Colon (tissue), 2 donors: ENCODE data around the gene FANCM.
"Not testable (repeated sequence)": the region's sequence is repeated elsewhere in the genome, so short reads cannot be mapped to it uniquely, and the experiment has no call there.

Experiments used
- FAIRE-seq: peaks from 2 replicates; lab custom pipeline; 2012; peaks lifted over from hg19 to GRCh38; lab: Jason Lieb, UNC
- donor health status: control.
- donor health status: control.

Gene FANCM

GRCh38 chr14:45144658-45145057 lies 8.9 kb downstream of the FANCM start:
- no peak for FAIRE-seq

GRCh38 chr14:45145214-45145613 lies 9.5 kb downstream of the FANCM start:
- FAIRE-seq, result no peak

- FAIRE-seq, result no peak
Observed at GRCh38 chr14:45149602-45150001, 13.9 kb downstream of the FANCM start.

GRCh38 chr14:45150386-45150890 lies 14.7 kb downstream of the FANCM start:
- no peak for FAIRE-seq

GRCh38 chr14:45156067-45156466 lies 20.3 kb downstream of the FANCM start:
- no peak for FAIRE-seq

GRCh38 chr14:45169906-45170305 lies 34.2 kb downstream of the FANCM start:
- no peak for FAIRE-seq

- FAIRE-seq, result no peak
Observed at GRCh38 chr14:45177076-45177475, 41.3 kb downstream of the FANCM start.

GRCh38 chr14:45181329-45181728 lies 45.6 kb downstream of the FANCM start:
- FAIRE-seq, result no peak

GRCh38 chr14:45181806-45182205 lies 46.1 kb downstream of the FANCM start:
- no peak for FAIRE-seq

GRCh38 chr14:45185100-45185814 lies 49.5 kb downstream of the FANCM start:
- no peak for FAIRE-seq

- FAIRE-seq, result no peak
Observed at GRCh38 chr14:45194964-45195363, 59.2 kb downstream of the FANCM start.

GRCh38 chr14:45198551-45198950 lies 62.8 kb downstream of the FANCM start:
- FAIRE-seq, result no peak

GRCh38 chr14:45199230-45199629 lies 63.5 kb downstream of the FANCM start:
- no peak for FAIRE-seq

GRCh38 chr14:45201905-45202304 lies 66.2 kb downstream of the FANCM start:
- FAIRE-seq, result no peak

- no peak for FAIRE-seq
Observed at GRCh38 chr14:45204241-45204640, 68.5 kb downstream of the FANCM start.

GRCh38 chr14:45210159-45210558 lies 74.4 kb downstream of the FANCM start:
- no peak for FAIRE-seq

- FAIRE-seq, result no peak
Observed at GRCh38 chr14:45211295-45211694, 75.6 kb downstream of the FANCM start.

- no peak for FAIRE-seq
Observed at GRCh38 chr14:45212231-45212630, 76.5 kb downstream of the FANCM start.

- not testable (repeated sequence) for FAIRE-seq
Observed at GRCh38 chr14:45213716-45214115, 78.0 kb downstream of the FANCM start.

- not testable (repeated sequence) for FAIRE-seq
Observed at GRCh38 chr14:45214341-45214740, 78.6 kb downstream of the FANCM start.

GRCh38 chr14:45222485-45223262 lies 86.9 kb downstream of the FANCM start:
- no peak for FAIRE-seq

- no peak for FAIRE-seq
Observed at GRCh38 chr14:45227566-45227965, 91.8 kb downstream of the FANCM start.

- no peak for FAIRE-seq
Observed at GRCh38 chr14:45238988-45239387, 103.3 kb downstream of the FANCM start.
